ENCODE results near the gene OPN4. TPM values are rescaled to one million over a fixed set of nuclear protein-coding genes. Genes with fewer than 3 reads are reported as not detected.
A peak's percentile ranks its signal among the peaks of the same experiment; 100 is the strongest.

OPN4 gene
- total RNA-seq, 2 donors from 2014 or later, result 0.19 to 0.31 TPM

- TF ChIP-seq, protein P1, sequence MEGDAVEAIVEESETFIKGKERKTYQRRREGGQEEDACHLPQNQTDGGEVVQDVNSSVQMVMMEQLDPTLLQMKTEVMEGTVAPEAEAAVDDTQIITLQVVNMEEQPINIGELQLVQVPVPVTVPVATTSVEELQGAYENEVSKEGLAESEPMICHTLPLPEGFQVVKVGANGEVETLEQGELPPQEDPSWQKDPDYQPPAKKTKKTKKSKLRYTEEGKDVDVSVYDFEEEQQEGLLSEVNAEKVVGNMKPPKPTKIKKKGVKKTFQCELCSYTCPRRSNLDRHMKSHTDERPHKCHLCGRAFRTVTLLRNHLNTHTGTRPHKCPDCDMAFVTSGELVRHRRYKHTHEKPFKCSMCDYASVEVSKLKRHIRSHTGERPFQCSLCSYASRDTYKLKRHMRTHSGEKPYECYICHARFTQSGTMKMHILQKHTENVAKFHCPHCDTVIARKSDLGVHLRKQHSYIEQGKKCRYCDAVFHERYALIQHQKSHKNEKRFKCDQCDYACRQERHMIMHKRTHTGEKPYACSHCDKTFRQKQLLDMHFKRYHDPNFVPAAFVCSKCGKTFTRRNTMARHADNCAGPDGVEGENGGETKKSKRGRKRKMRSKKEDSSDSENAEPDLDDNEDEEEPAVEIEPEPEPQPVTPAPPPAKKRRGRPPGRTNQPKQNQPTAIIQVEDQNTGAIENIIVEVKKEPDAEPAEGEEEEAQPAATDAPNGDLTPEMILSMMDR (IDR thresholded peaks at IDR 0.05), result no peak
- Histone ChIP-seq H3K4me1 (peaks cover 0 to 43% of the 10 kb centered on the region in 2 donors), H3K27me3 (no peaks in the 10 kb centered on the region), H3K36me3 (peaks cover 44% of the 10 kb centered on the region), H3K4me3 (no peak overlapping the region), H3K9me3 (no peaks in the 10 kb centered on the region), H3K27ac (peak overlapping the region; percentile 59 to 98)
- DNase-seq (ENCODE audit: low spot score), result no peak
Measured at GRCh38 chr10:86693275-86693674, 38.9 kb downstream of the OPN4 start.

DNA sequence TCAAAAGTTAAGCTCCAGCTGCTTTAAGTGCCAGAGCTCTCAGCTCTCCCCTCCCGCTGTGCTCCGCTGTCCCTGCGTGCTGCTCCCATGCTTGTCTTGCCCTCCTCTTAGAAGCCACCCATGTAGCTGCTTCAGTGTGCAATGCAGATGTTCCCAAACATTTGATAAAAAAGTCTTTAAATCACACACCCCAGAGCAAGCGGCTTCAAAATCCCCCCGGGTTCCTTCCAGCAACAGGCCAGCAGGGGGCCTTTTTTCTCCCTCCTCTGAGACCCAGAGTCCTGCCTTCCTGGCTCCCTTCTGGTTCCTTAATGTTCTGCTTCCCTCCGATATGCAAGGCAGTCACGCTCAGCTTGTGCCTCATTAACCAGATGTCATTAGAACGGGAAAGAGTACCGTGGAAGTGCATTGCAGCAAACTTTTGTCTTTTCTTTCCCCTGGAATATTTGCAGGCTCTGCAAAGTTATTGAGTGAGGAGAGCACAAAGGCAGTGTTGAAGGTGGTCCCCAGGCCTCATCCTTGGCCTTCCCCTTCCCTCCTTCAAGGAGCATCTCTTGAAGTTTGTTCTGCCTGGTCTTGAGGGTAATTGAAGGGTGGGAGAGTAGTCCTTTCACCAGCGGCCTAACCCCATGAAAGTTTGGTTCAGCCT lies 39.5 kb downstream of the OPN4 start:
- Histone ChIP-seq H3K9me3 (no peaks in the 10 kb centered on the region), H3K27ac (peak overlapping the region; percentile 59 to 98), H3K4me3 (no peak overlapping the region), H3K4me1 (peaks cover 0 to 43% of the 10 kb centered on the region in 2 donors), H3K36me3 (peaks cover 50% of the 10 kb centered on the region), H3K27me3 (no peaks in the 10 kb centered on the region)
- peak; percentile 77 for DNase-seq (ENCODE audit: low spot score)
- TF ChIP-seq, protein P1 (IDR thresholded peaks at IDR 0.05), result peak in 1 of 2 donors; percentile 69

DNA sequence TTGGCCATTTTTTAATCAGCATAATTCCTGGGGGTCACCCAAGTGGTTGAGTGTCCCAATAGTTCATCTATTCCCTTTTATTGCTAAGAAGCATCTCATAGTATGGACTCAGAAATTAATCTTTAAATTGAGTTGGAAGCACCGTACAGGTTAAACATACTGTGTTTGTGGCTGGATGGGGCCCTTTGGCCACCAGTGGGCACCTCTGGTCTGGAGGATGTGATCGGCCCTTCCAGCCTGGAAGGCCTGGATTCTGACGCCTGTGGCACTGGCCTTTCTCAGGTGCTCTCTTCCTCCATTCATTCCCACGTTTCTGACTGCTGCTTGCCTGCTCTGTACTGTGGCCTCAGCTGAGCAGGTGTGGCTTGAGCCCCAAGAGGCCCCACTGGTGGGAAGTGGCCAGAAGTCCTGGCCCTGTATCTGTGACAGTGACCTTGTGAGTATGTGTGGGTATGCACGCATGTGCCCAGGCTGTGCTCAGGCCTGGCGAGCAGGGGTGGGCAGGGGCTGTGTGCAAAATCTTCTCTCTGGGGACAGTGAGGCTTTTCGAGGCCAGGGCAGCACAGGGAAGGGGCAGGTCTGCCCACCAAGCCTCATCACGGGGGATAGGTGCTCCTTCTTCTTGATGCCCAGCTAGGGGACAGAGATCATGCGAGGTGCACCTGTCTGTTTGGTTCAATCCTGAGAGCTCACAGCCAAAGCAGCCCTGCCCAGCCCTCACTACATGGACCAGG lies 44.0 kb downstream of the OPN4 start:
- H3K27ac ChIP-seq, result no peak overlapping the region
- H3K36me3 ChIP-seq, result peaks cover 79% of the 10 kb centered on the region
- DNase-seq (ENCODE audit: low spot score), result no peak
- no peak overlapping the region for H3K4me3 ChIP-seq
- no peaks in the 10 kb centered on the region for H3K27me3 ChIP-seq
- TF ChIP-seq, protein P1 (IDR thresholded peaks at IDR 0.05), result no peak
- H3K4me1 ChIP-seq, result peaks cover 0 to 36% of the 10 kb centered on the region in 2 donors
- no peaks in the 10 kb centered on the region for H3K9me3 ChIP-seq

GRCh38 chr10:86699125-86699524 lies 44.8 kb downstream of the OPN4 start:
- no peak for DNase-seq (ENCODE audit: low spot score)
- no peaks in the 10 kb centered on the region for H3K9me3 ChIP-seq
- TF ChIP-seq, protein P1 (IDR thresholded peaks at IDR 0.05), result no peak
- no peak overlapping the region for H3K27ac ChIP-seq
- no peak overlapping the region for H3K4me3 ChIP-seq
- no peaks in the 10 kb centered on the region for H3K27me3 ChIP-seq
- H3K36me3 ChIP-seq, result peaks cover 73% of the 10 kb centered on the region
- H3K4me1 ChIP-seq, result peaks cover 0 to 29% of the 10 kb centered on the region in 2 donors

- H3K36me3 ChIP-seq, result peaks cover 69% of the 10 kb centered on the region
- no peak overlapping the region for H3K4me3 ChIP-seq
- no peaks in the 10 kb centered on the region for H3K9me3 ChIP-seq
- no peaks in the 10 kb centered on the region for H3K27me3 ChIP-seq
- TF ChIP-seq, protein P1 (IDR thresholded peaks at IDR 0.05), result no peak
- no peak for DNase-seq (ENCODE audit: low spot score)
- peaks cover 0 to 29% of the 10 kb centered on the region in 2 donors for H3K4me1 ChIP-seq
- no peak overlapping the region for H3K27ac ChIP-seq
Measured at GRCh38 chr10:86699541-86699940, 45.2 kb downstream of the OPN4 start.

All from right atrium auricular region (tissue), 2 donors.